K562 (cell line): Measurements from ENCODE around the gene RMND5A.

Experiments used
- ARHGAP35 ChIP-seq: fragments of 450-650 bp; IDR thresholded peaks from 2 replicates; pipeline ENCODE4 v1.6.1; 2018; ENCODE audit not compliant: partially characterized antibody
- HLTF ChIP-seq: fragments of 450-650 bp; IDR thresholded peaks from 2 replicates; pipeline ENCODE4 v1.6.1; 2016
- PTTG1 ChIP-seq: fragments of 450-650 bp; IDR thresholded peaks from 2 replicates; pipeline ENCODE4 v1.6.1; 2016; ENCODE audit warnings: low read depth, mild to moderate bottlenecking, missing genetic modification characterization, missing compliant biosample characterization
- RFX1 ChIP-seq: fragments of 450-650 bp; IDR thresholded peaks from 2 replicates; pipeline ENCODE4 v1.6.1; 2016; ENCODE audit warnings: mild to moderate bottlenecking, moderate library complexity

- no peak for TF ChIP-seq ARHGAP35
- TF ChIP-seq HLTF: no peak
- TF ChIP-seq PTTG1 (tag): no peak
- TF ChIP-seq RFX1: no peak
Measured at GRCh38 chr2:86790134-86790675, 70.1 kb downstream of the RMND5A start.
